ENCODE measurements around the gene FARSB. TPM values are rescaled to one million over a fixed set of nuclear protein-coding genes. Genes with fewer than 3 reads are reported as not detected.

Gene FARSB
- polyA plus RNA-seq, 1 donor = 23.0 TPM

GRCh38 chr2:222545823-222546795, 109.8 kb downstream of the FARSB start:
- no peak for DNase-seq

- DNase-seq = no peak
Observed at GRCh38 chr2:222544661-222545060, 111.2 kb downstream of the FARSB start.

- DNase-seq = no peak
Observed at GRCh38 chr2:222538535-222538934, 117.4 kb downstream of the FARSB start.

GRCh38 chr2:222535477-222535876, 120.4 kb downstream of the FARSB start:
- DNase-seq = no peak

- DNase-seq = no peak
Observed at GRCh38 chr2:222532315-222532714, 123.6 kb downstream of the FARSB start.

- DNase-seq = no peak
Observed at GRCh38 chr2:222526480-222527277, 129.2 kb downstream of the FARSB start.

- no peak for DNase-seq
Observed at GRCh38 chr2:222525811-222526210, 130.1 kb downstream of the FARSB start.

- DNase-seq = no peak
Observed at GRCh38 chr2:222523783-222524544, 131.9 kb downstream of the FARSB start.

GRCh38 chr2:222522082-222522481, 133.8 kb downstream of the FARSB start:
- no peak for DNase-seq

- no peak for DNase-seq
Observed at GRCh38 chr2:222521099-222521498, 134.8 kb downstream of the FARSB start.

Other genes starting within 250 kb of the FARSB start
- 1.4 TPM for gene SGPP2, start 231.5 kb downstream of the FARSB start, polyA plus RNA-seq (ENCODE audit: insufficient read length)
- 0.31 TPM for gene MOGAT1, start 15.6 kb upstream of the FARSB start, polyA plus RNA-seq (ENCODE audit: insufficient read length)
- 35.8 TPM for gene ACSL3, start 204.9 kb upstream of the FARSB start, polyA plus RNA-seq (ENCODE audit: insufficient read length)